ACHN (cell line): Measurements from ENCODE around the gene TBKBP1.
A peak's percentile ranks its signal among the peaks of the same experiment; 100 is the strongest.

Experiments used
- DNase-seq: peaks from one replicate; pipeline ENCODE4 v3.0.0-alpha.2; 2015
- in situ Hi-C: cut with HindIII; loops from 2 replicates; pipeline ENCODE4 v1.10.0; 2017; ENCODE audit warnings: low sequenced_read_pairs, low pct_ligation_motif_present, low pct_unique_long_range_greater_than_20kb

Gene TBKBP1

GRCh38 chr17:47693731-47694580 is at the start of gene TBKBP1:
Gene TBKBP1, plus strand, starts transcription at chr17:47694161. Its CDS starts 1,952 bp downstream, at chr17:47696113.
- in situ Hi-C loops = no loop called here
- peak; percentile 48 for DNase-seq

GRCh38 chr17:47644324-47644723 is 49.6 kb upstream of the TBKBP1 start:
- in situ Hi-C loops = no loop called here
- no peak for DNase-seq

GRCh38 chr17:47649153-47649971 is 44.6 kb upstream of the TBKBP1 start, which contains the start of gene KPNB1:
Gene KPNB1, plus strand, starts transcription at chr17:47649919. Its CDS starts 326 bp downstream, at chr17:47650245.
- in situ Hi-C loops = no loop called here
- DNase-seq = peak; percentile 100

- in situ Hi-C loops = no loop called here
These were observed 43.9 kb upstream of the TBKBP1 start for GRCh38 chr17:47649972-47650524.

GRCh38 chr17:47650525-47651522 is 43.1 kb upstream of the TBKBP1 start:
- DNase-seq = peak; percentile 98
- in situ Hi-C loops = no loop called here

More at GRCh38 chr17:47649972-47650524, 43.9 kb upstream of the TBKBP1 start:
- no peak for DNase-seq

- DNase-seq = no peak
- in situ Hi-C loops = no loop called here
These were observed 42.3 kb upstream of the TBKBP1 start for GRCh38 chr17:47651704-47652103.

GRCh38 chr17:47652570-47652969 is 41.4 kb upstream of the TBKBP1 start:
- in situ Hi-C loops = no loop called here

GRCh38 chr17:47653442-47653841 is 40.5 kb upstream of the TBKBP1 start:
- DNase-seq = no peak
- in situ Hi-C loops = no loop called here

More at GRCh38 chr17:47652570-47652969, 41.4 kb upstream of the TBKBP1 start:
- DNase-seq = no peak

GRCh38 chr17:47654991-47655390 is 39.0 kb upstream of the TBKBP1 start:
- DNase-seq = no peak
- in situ Hi-C loops = no loop called here

- DNase-seq = no peak
- in situ Hi-C loops = no loop called here
These were observed 33.9 kb upstream of the TBKBP1 start for GRCh38 chr17:47660064-47660492.

- in situ Hi-C loops = no loop called here
- DNase-seq = peak; percentile 79
These were observed 29.9 kb upstream of the TBKBP1 start for GRCh38 chr17:47663912-47664623.

GRCh38 chr17:47664624-47664941 is 29.4 kb upstream of the TBKBP1 start:
- in situ Hi-C loops = no loop called here
- DNase-seq = no peak

- DNase-seq = no peak
- in situ Hi-C loops = no loop called here
These were observed 28.3 kb upstream of the TBKBP1 start for GRCh38 chr17:47665655-47666054.

GRCh38 chr17:47669081-47669480 is 24.9 kb upstream of the TBKBP1 start:
- no peak for DNase-seq
- in situ Hi-C loops = no loop called here

- DNase-seq = no peak
- in situ Hi-C loops = no loop called here
These were observed 23.9 kb upstream of the TBKBP1 start for GRCh38 chr17:47670064-47670463.

GRCh38 chr17:47674499-47674898 is 19.5 kb upstream of the TBKBP1 start:
- no peak for DNase-seq
- in situ Hi-C loops = no loop called here

GRCh38 chr17:47675380-47676198 is 18.4 kb upstream of the TBKBP1 start:
- in situ Hi-C loops = no loop called here
- no peak for DNase-seq
